A549 (cell line): ENCODE measurements around the gene SORL1. TPM values are rescaled to one million over a fixed set of nuclear protein-coding genes. Genes with fewer than 3 reads are reported as not detected.

Experiments
- ATAC-seq, 2 experiments: fragments of 200-7000 bp in 1 of 2; fragments of >200 bp in 1 of 2; cut with Nextera tagmentation in 1 of 2; cut with Tn5 transposase in 1 of 2; 3 replicates each; pipeline versions ENCODE4 v1.8.0 to v1.9.1; 2018 to 2020; ENCODE audit warnings: mild to moderate bottlenecking in 1 of 2, moderate library complexity in 1 of 2
- CTCF ChIA-PET: fragments of 300-600 bp; sonication (Branson Sonifier 250); formaldehyde crosslinking; extraction: SDS; loops from one replicate; lab custom pipeline; 2021; ENCODE audit warnings: antibody characterized with exemption, inconsistent platforms; lab: Yijun Ruan, JAX
- POLR2A ChIA-PET: fragments of 350-600 bp; formaldehyde crosslinking; extraction: SDS; loops from one replicate; lab custom pipeline; 2021; ENCODE audit warnings: antibody characterized with exemption, inconsistent platforms; lab: Yijun Ruan, JAX
- DNase-seq, 2 experiments: peaks; one replicate each; pipeline versions ENCODE4 v3.0.0 to v3.0.0-alpha.2; 2011 to 2016; ENCODE audit warnings: low read depth in 1 of 2, low spot score in 1 of 2
- FAIRE-seq: peaks from 2 replicates; lab custom pipeline; 2011; peaks lifted over from hg19 to GRCh38; lab: Jason Lieb, UNC
- H3K27ac ChIP-seq, 2 experiments: fragments of >200 bp; sonication (Bioruptor Twin); formaldehyde crosslinking; 3 replicates each; pipeline ENCODE4 v1.5.1; 2016 to 2017
- H3K4me1 ChIP-seq: fragments of >200 bp; sonication (Bioruptor Twin); formaldehyde crosslinking; 3 replicates; pipeline ENCODE4 v1.6.1; 2016
- H3K4me2 ChIP-seq: fragments of >200 bp; sonication (Bioruptor Twin); formaldehyde crosslinking; 3 replicates; pipeline ENCODE4 v1.6.1; 2016
- H3K4me3 ChIP-seq: fragments of >200 bp; sonication (Bioruptor Twin); formaldehyde crosslinking; 3 replicates; pipeline ENCODE4 v1.5.1; 2016
- H3K9me3 ChIP-seq: fragments of >200 bp; sonication (Bioruptor Twin); formaldehyde crosslinking; 3 replicates; pipeline ENCODE4 v1.6.1; 2016
- ATOH8 ChIP-seq: fragments of 250-450 bp; sonication (Bioruptor Pico); IDR thresholded peaks from 2 replicates; pipeline ENCODE4 v1.5.0; 2020; ENCODE audit warnings: low read depth, mild to moderate bottlenecking, moderate library complexity
- BCL3 ChIP-seq: fragments of >200 bp; sonication (Bioruptor Twin); formaldehyde crosslinking; IDR thresholded peaks from 3 replicates; pipeline ENCODE4 v1.6.1; 2016
- BHLHE40 ChIP-seq: IDR thresholded peaks from 2 replicates; pipeline ENCODE4 v1.6.1; 2012; ENCODE audit warnings: low read depth, low read length, inconsistent platforms
- CBX8 ChIP-seq: fragments of 200-600 bp; sonication (generic); IDR thresholded peaks from 2 replicates; pipeline ENCODE4 v1.6.1; 2016
- CEBPB ChIP-seq, 2 experiments: fragments of >200 bp in 1 of 2; sonication (Bioruptor Twin) in 1 of 2; formaldehyde crosslinking in 1 of 2; IDR thresholded peaks; 2 replicates each; pipeline ENCODE4 v1.6.1; 2012 to 2016
- CTCF ChIP-seq: fragments of >200 bp; sonication (Bioruptor Twin); formaldehyde crosslinking; IDR thresholded peaks from 3 replicates; pipeline ENCODE4 v1.5.1; 2016
- E2F6 ChIP-seq: IDR thresholded peaks from 2 replicates; pipeline ENCODE4 v1.6.1; 2012; ENCODE audit warnings: low read depth, borderline replicate concordance
- EHMT2 ChIP-seq: fragments of 200-600 bp; sonication (generic); IDR thresholded peaks from 2 replicates; pipeline ENCODE4 v1.6.1; 2016; ENCODE audit warnings: antibody characterized with exemption, low read depth, mild to moderate bottlenecking, moderate library complexity
- FOSL2 ChIP-seq, 2 experiments: fragments of 450-650 bp in 1 of 2; fragments of >200 bp in 1 of 2; sonication (Bioruptor Twin) in 1 of 2; formaldehyde crosslinking; IDR thresholded peaks; 2 replicates each; pipeline versions ENCODE4 v1.5.0 to v1.6.1; 2016 to 2020; ENCODE audit warnings: mild to moderate bottlenecking in 1 of 2, moderate library complexity in 1 of 2
- FOXS1 ChIP-seq: fragments of 250-450 bp; sonication (Bioruptor Pico); IDR thresholded peaks from 2 replicates; pipeline ENCODE4 v1.5.0; 2020; ENCODE audit warnings: mild to moderate bottlenecking, moderate library complexity
- GATA3 ChIP-seq: IDR thresholded peaks from 2 replicates; pipeline ENCODE4 v1.6.1; 2012; ENCODE audit warnings: borderline replicate concordance
- HDAC2 ChIP-seq: fragments of 200-600 bp; sonication (generic); IDR thresholded peaks from 2 replicates; pipeline ENCODE4 v1.6.1; 2016
- HOXB5 ChIP-seq: fragments of 250-450 bp; sonication (Bioruptor Pico); IDR thresholded peaks from 2 replicates; pipeline ENCODE4 v1.5.0; 2020; ENCODE audit warnings: mild to moderate bottlenecking, moderate library complexity
- JUNB ChIP-seq: fragments of >200 bp; sonication (Bioruptor Twin); formaldehyde crosslinking; IDR thresholded peaks from 2 replicates; pipeline ENCODE4 v1.6.1; 2016
- MYC ChIP-seq: IDR thresholded peaks from 2 replicates; pipeline ENCODE4 v1.6.1; 2012; ENCODE audit warnings: mild to moderate bottlenecking, inconsistent platforms, low read length, improper control_type of control experiment, borderline replicate concordance
- NFE2L2 ChIP-seq: fragments of 150-350 bp; conservative IDR thresholded peaks from 2 replicates; pipeline ENCODE4 v1.6.1; 2014; ENCODE audit warnings: low read length
- PBX3 ChIP-seq: IDR thresholded peaks from 2 replicates; pipeline ENCODE4 v1.6.1; 2012
- POLR2AphosphoS2 ChIP-seq: conservative IDR thresholded peaks from 2 replicates; pipeline ENCODE4 v1.6.1; 2012; ENCODE audit warnings: low read length, improper control_type of control experiment, inconsistent platforms
- TP53 ChIP-seq: fragments of 250-450 bp; sonication (Bioruptor Pico); IDR thresholded peaks from 2 replicates; pipeline ENCODE4 v1.5.0; 2021; ENCODE audit warnings: mild to moderate bottlenecking, moderate library complexity
- ZC3H11A ChIP-seq: fragments of 450-650 bp; IDR thresholded peaks from 2 replicates; pipeline ENCODE4 v1.6.1; 2014; ENCODE audit warnings: antibody characterized with exemption, mild to moderate bottlenecking
- ZNF302 ChIP-seq: fragments of 250-450 bp; sonication (Bioruptor Pico); IDR thresholded peaks from 2 replicates; pipeline ENCODE4 v1.9.0; 2021; ENCODE audit warnings: inconsistent platforms, mild to moderate bottlenecking, moderate library complexity
- WGBS: methylation state at CpG from one replicate; pipeline ENCODE4 v1.1.6; 2017; ENCODE audit errors: missing lambda C conversion rate; 5-methylcytosine and 5-hydroxymethylcytosine counted together
- polyA plus RNA-seq, 4 experiments: library from polyadenylated mRNA; depleted of rRNA in 3 of 4; stranded (reverse); fragments of >200 nt; fragmentation: RNase III in 1 of 4; extraction: RNeasy Plus Mini Kit Qiagen cat#74134 plus additional on column Dnase treatment in 1 of 4; gene quantifications; 2 replicates in 3 of 4; 3 replicates in 1 of 4; pipeline ENCODE4 v1.2.3, GENCODE V29; 2011 to 2017

Gene SORL1
- polyA plus RNA-seq, 2 of the 4 experiments (the other 2 are of a cell fraction): 0.45 to 3.8 TPM

- TF ChIP-seq ATOH8 (CRISPR knock-in tag) (no peak), E2F6 (no peak), BCL3 (no peak), MYC (no peak), TP53 (no peak), BHLHE40 (no peak), HDAC2 (no peak), CTCF (no peak), CEBPB (IDR thresholded peaks at IDR 0.05) (no peak), CBX8 (no peak), ZC3H11A (no peak)
- Histone ChIP-seq H3K4me2 (no peak overlapping the region), H3K4me1 (no peaks in the 10 kb centered on the region), H3K27ac (no peak overlapping the region), H3K9me3 (no peaks in the 10 kb centered on the region), H3K4me3 (no peak overlapping the region)
- WGBS: 0% methylated on average over 1 of the region's 1 CpG
- ATAC-seq: no peak
- no peak for FAIRE-seq
- POLR2A ChIA-PET: no interaction called here
- CTCF ChIA-PET: interaction anchor here (4.3 kb wide), 1 partner anchor 13 kb away, joined by 21 read pairs; no protein-coding TSS in a partner anchor
- DNase-seq: no peak
Measured at GRCh38 chr11:121667836-121668235, 215.7 kb downstream of the SORL1 start.

GRCh38 chr11:121669422-121669821 is 217.3 kb downstream of the SORL1 start:
- no peak overlapping the region for H3K27ac ChIP-seq
- WGBS: 12% methylated on average over 4 of the region's 4 CpGs
- H3K4me3 ChIP-seq: no peak overlapping the region
- FAIRE-seq (no peak), DNase-seq (no peak), ATAC-seq (no peak)
- H3K9me3 ChIP-seq: no peaks in the 10 kb centered on the region
- TF ChIP-seq GATA3 (no peak), EHMT2 (no peak), TP53 (no peak), JUNB (no peak), HOXB5 (CRISPR knock-in tag) (no peak), PBX3 (no peak), ATOH8 (CRISPR knock-in tag) (no peak)
- H3K4me1 ChIP-seq: no peaks in the 10 kb centered on the region
- ChIA-PET POLR2A (no interaction called here), CTCF (no interaction called here)
- no peak overlapping the region for H3K4me2 ChIP-seq

GRCh38 chr11:121670266-121670665 is 218.2 kb downstream of the SORL1 start:
- DNase-seq: no peak
- no peaks in the 10 kb centered on the region for H3K9me3 ChIP-seq
- ChIA-PET CTCF (no interaction called here), POLR2A (no interaction called here)
- no peak for FAIRE-seq
- ATAC-seq: no peak
- no peak overlapping the region for H3K4me3 ChIP-seq
- H3K4me1 ChIP-seq: no peaks in the 10 kb centered on the region
- H3K4me2 ChIP-seq: no peak overlapping the region
- no peak overlapping the region for H3K27ac ChIP-seq
- 15% methylated on average over 3 of the region's 3 CpGs for WGBS
- TF ChIP-seq FOSL2 (IDR thresholded peaks at IDR 0.05): no peak
- TF ChIP-seq FOSL2 (CRISPR knock-in tag; IDR thresholded peaks at IDR 0.05): no peak
- no peak for TF ChIP-seq HOXB5 (CRISPR knock-in tag)
- TF ChIP-seq ZNF302: no peak
- TF ChIP-seq E2F6: no peak
- no peak for TF ChIP-seq EHMT2
- TF ChIP-seq FOXS1 (CRISPR knock-in tag): no peak
- no peak for TF ChIP-seq POLR2AphosphoS2
- no peak for TF ChIP-seq NFE2L2
